ENCODE data around the gene LMBRD1. TPM values are rescaled to one million over a fixed set of nuclear protein-coding genes. Genes with fewer than 3 reads are reported as not detected.
"Not testable (repeated sequence)": the region's sequence is repeated elsewhere in the genome, so short reads cannot be mapped to it uniquely, and the experiment has no call there.

LMBRD1 gene
- total RNA-seq, 2 donors from 2014 or later = 56.9 to 85.1 TPM

- ATAC-seq = peak; percentile 41
- DNase-seq = no peak
- intact Hi-C loops (cut with DNase I, micrococcal nuclease) = no loop called here
Measured at GRCh38 chr6:69673298-69673697, 123.5 kb downstream of the LMBRD1 start.

DNA sequence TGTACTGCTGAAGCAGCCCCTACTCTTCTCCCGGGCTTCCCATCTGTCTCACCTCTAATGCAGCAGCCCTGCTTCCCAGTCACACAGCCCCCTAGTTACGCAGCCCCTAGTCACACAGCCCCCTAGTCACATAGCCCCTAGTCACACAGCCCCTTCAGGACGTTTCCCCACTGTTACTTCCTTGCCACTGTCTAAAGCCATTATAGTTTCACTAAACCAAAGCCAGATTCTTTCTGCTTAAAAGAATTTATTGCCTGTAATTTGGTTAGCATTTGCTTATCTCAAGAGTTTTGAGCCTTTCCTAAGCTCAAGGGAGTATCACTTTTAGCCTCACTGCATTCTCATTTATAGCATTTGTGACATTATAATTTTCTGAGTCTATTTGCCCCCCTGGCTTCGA is 127.9 kb downstream of the LMBRD1 start:
- no peak for DNase-seq
- no peak for ATAC-seq
- intact Hi-C loops (cut with DNase I, micrococcal nuclease) = no loop called here

- ATAC-seq; intact Hi-C loops (cut with DNase I, micrococcal nuclease); DNase-seq: not testable (repeated sequence)
Measured at GRCh38 chr6:69666779-69667178, 130.0 kb downstream of the LMBRD1 start.

GRCh38 chr6:69665437-69665836 is 131.4 kb downstream of the LMBRD1 start:
- DNase-seq (no peak), ATAC-seq (no peak)
- intact Hi-C loops (cut with DNase I, micrococcal nuclease) = no loop called here

DNA sequence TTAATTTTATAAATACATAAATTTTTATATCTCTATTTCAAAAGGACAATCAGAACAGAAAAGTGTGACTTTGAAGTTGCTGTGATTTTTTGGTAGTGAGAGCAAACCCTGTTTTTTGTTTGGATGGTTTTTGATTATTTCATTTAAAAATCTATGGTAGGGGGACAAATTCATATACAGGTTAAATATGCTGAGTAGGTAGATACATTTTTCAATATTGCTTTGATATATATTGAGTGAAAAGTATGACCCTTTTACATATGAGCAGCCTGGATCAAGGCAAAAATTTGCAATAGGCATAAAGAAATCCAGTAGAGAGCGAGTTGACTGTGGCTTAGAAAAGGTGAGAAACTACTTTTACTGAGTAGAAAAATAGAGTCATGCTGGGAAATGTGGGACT is 132.3 kb downstream of the LMBRD1 start:
- DNase-seq = no peak

GRCh38 chr6:69663215-69663614 is 133.6 kb downstream of the LMBRD1 start:
- DNase-seq (no peak), ATAC-seq (no peak)
- intact Hi-C loops (cut with DNase I, micrococcal nuclease) = no loop called here

More for the DNA sequence above, 132.3 kb downstream of the LMBRD1 start:
- ATAC-seq = no peak
- intact Hi-C loops (cut with DNase I, micrococcal nuclease) = no loop called here

- no peak for ATAC-seq
- no peak for DNase-seq
- intact Hi-C loops (cut with DNase I, micrococcal nuclease) = no loop called here
Measured at GRCh38 chr6:69650703-69651102, 146.1 kb downstream of the LMBRD1 start.

- no peak for ATAC-seq
- intact Hi-C loops (cut with DNase I, micrococcal nuclease) = no loop called here
- no peak for DNase-seq
Measured at GRCh38 chr6:69647726-69648125, 149.1 kb downstream of the LMBRD1 start.

GRCh38 chr6:69643688-69644087 is 153.1 kb downstream of the LMBRD1 start:
- intact Hi-C loops (cut with DNase I, micrococcal nuclease) = no loop called here
- no peak for ATAC-seq
- no peak for DNase-seq

GRCh38 chr6:69632932-69633331 is 163.9 kb downstream of the LMBRD1 start:
- no peak for DNase-seq
- intact Hi-C loops (cut with DNase I, micrococcal nuclease) = no loop called here
- ATAC-seq = no peak

DNA sequence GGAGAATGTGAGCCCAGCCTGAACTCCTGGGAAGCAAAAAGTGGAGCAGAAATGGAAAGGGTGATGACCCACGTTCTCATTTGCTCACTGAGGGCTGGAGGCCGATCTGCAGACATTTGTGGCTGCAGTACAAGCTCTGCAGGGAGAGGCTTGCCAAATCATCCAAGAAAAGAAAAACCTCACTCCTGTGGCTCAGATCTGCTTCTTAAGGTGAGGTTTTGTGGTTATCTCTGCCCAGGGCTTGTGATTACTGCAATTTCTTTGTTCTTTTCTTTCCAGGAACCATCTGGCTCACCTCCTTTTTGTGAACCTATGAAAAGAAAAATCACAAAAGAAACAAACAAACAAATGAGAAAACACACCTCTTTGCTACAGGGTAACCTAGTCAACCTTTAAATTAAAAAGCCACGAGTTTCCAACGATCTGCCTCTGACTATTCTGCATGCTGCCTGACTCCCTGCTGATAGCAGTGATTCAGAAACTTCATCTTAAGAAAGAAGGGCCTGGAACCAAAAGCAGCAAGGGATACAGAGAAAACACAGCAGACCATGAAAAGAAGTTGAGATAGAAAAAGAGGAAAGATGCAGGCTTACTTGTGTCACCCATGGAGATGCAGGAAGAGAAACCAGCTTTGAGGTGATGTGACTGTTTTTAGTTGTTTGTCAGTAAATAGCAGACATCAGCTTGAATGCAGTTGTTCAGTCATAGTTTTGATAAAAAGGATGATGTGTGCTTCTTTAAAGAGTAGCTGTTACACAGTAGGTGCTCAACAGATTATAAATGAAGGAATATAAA is 165.1 kb downstream of the LMBRD1 start:
- ATAC-seq (no peak), DNase-seq (no peak)
- intact Hi-C loops (cut with DNase I, micrococcal nuclease) = no loop called here

DNA sequence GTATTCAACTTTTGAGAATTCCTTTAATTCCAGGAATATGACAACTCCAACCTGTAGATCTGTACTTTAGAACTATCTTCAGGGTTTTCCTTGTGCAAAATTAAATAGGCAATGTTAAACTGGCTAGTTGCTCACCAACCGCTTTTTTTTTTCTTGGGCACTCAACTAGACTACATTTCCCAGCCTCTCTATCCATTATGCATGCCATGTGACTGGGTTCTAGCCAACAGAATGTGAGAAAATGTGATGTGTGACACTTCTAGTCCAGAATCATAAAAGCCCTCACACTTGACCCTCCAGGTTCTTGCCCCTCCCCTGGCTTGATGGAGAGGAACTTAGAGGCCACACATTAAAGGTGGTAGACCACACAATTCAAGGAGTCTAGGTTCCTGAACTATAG is 166.0 kb downstream of the LMBRD1 start:
- intact Hi-C loops (cut with DNase I, micrococcal nuclease) = no loop called here
- ATAC-seq (no peak), DNase-seq (no peak)

GRCh38 chr6:69627625-69628024 is 169.2 kb downstream of the LMBRD1 start:
- DNase-seq (no peak), ATAC-seq (no peak)
- intact Hi-C loops (cut with DNase I, micrococcal nuclease) = no loop called here

- ATAC-seq (no peak), DNase-seq (no peak)
- intact Hi-C loops (cut with DNase I, micrococcal nuclease) = no loop called here
Measured at GRCh38 chr6:69624944-69625343, 171.9 kb downstream of the LMBRD1 start.

Other genes starting within 250 kb of the LMBRD1 start
- gene COL19A1, start 69.5 kb upstream of the LMBRD1 start, total RNA-seq = 1 to 10 TPM in 1 of 2 donors, not detected in 1; 1.1 TPM